SK-N-SH (cell line): ENCODE data around the gene CEP290. TPM values are rescaled to one million over a fixed set of nuclear protein-coding genes. Genes with fewer than 3 reads are reported as not detected.

Experiments used
- CTCF ChIA-PET: fragments of 300-600, 350-600 bp; formaldehyde crosslinking; extraction: SDS; loops from one replicate; lab custom pipeline; 2021; lab: Yijun Ruan, JAX
- POLR2A ChIA-PET: fragments of 350-600 bp; sonication (Branson Sonifier 250); formaldehyde crosslinking; extraction: SDS; loops from one replicate; lab custom pipeline; 2020; ENCODE audit warnings: antibody characterized with exemption, inconsistent platforms; lab: Yijun Ruan, JAX
- DNase-seq: peaks from one replicate; pipeline ENCODE4 v3.0.0; 2012
- H2AFZ ChIP-seq: fragments of 200-600 bp; sonication (generic); 2 replicates; pipeline ENCODE4 v1.8.1; 2016; ENCODE audit warnings: antibody characterized with exemption, mild to moderate bottlenecking, low read depth
- H3F3A ChIP-seq: fragments of 200-600 bp; sonication (generic); replicated peaks from 2 replicates; pipeline ENCODE3; 2016; ENCODE audit warnings: antibody characterized with exemption, mild to moderate bottlenecking; ENCODE audit not compliant: insufficient read depth
- H3K27ac ChIP-seq, 2 experiments: fragments of 200-500 bp in 1 of 2; fragments of 200-600 bp in 1 of 2; sonication (Bioruptor generic) in 1 of 2; sonication (generic), shearing (Covaris generic) in 1 of 2; 2 replicates each; pipeline versions ENCODE4 v1.5.1 to v1.6.1; 2014 to 2016; ENCODE audit warnings: low read depth in 2 of 2, inconsistent platforms in 1 of 2, low read length in 1 of 2, mild to moderate bottlenecking in 1 of 2, mixed read lengths in 1 of 2
- H3K27me3 ChIP-seq: fragments of 200-600 bp; sonication (generic), shearing (Covaris generic); 2 replicates; pipeline ENCODE4 v1.6.1; 2016; ENCODE audit warnings: mixed run types; ENCODE audit not compliant: insufficient read depth
- H3K36me3 ChIP-seq, 2 experiments: fragments of 200-500 bp in 1 of 2; fragments of 200-600 bp in 1 of 2; sonication (Bioruptor generic) in 1 of 2; sonication (generic) in 1 of 2; replicated peaks in 1 of 2; 2 replicates each; pipeline versions ENCODE3 to v1.5.1; 2014 to 2016; ENCODE audit warnings: low read length in 1 of 2, mild to moderate bottlenecking in 1 of 2; ENCODE audit not compliant: insufficient read depth in 2 of 2, control insufficient read depth in 1 of 2
- H3K4me1 ChIP-seq, 2 experiments: fragments of 200-500 bp in 1 of 2; fragments of 200-600 bp in 1 of 2; sonication (Bioruptor generic) in 1 of 2; sonication (generic), shearing (Covaris generic) in 1 of 2; 2 replicates each; pipeline versions ENCODE4 v1.5.1 to v1.6.1; 2014 to 2016; ENCODE audit warnings: low read depth in 1 of 2, low read length in 1 of 2, mixed run types in 1 of 2; ENCODE audit not compliant: insufficient read depth in 2 of 2, control insufficient read depth in 1 of 2
- H3K4me2 ChIP-seq: fragments of 200-600 bp; sonication (generic), shearing (Covaris generic); 2 replicates; pipeline ENCODE4 v1.6.1; 2017; ENCODE audit warnings: mixed run types
- H3K4me3 ChIP-seq, 2 experiments: fragments of 200-500 bp in 1 of 2; fragments of 200-600 bp in 1 of 2; sonication (Bioruptor generic) in 1 of 2; sonication (generic), shearing (Covaris generic) in 1 of 2; 2 replicates each; pipeline versions ENCODE4 v1.5.1 to v1.8.1; 2014 to 2016; ENCODE audit warnings: low read depth in 2 of 2, inconsistent platforms in 1 of 2, low read length in 1 of 2, mild to moderate bottlenecking in 1 of 2, mixed read lengths in 1 of 2, moderate library complexity in 1 of 2
- H3K79me2 ChIP-seq: fragments of 200-600 bp; sonication (generic); 2 replicates; pipeline ENCODE4 v1.8.1; 2017; ENCODE audit warnings: mild to moderate bottlenecking; ENCODE audit not compliant: insufficient read depth
- H3K9ac ChIP-seq: fragments of 200-600 bp; sonication (generic); 2 replicates; pipeline ENCODE4 v1.6.1; 2017; ENCODE audit warnings: mixed run types
- H3K9me2 ChIP-seq: fragments of 200-600 bp; sonication (generic); 2 replicates; pipeline ENCODE4 v1.6.1; 2017; ENCODE audit warnings: mixed run types
- H3K9me3 ChIP-seq: fragments of 200-600 bp; sonication (generic); 2 replicates; pipeline ENCODE4 v1.6.1; 2017; ENCODE audit warnings: mixed run types, mild to moderate bottlenecking, moderate library complexity
- H4K20me1 ChIP-seq: fragments of 200-600 bp; sonication (generic); 2 replicates; pipeline ENCODE4 v1.6.1; 2017; ENCODE audit warnings: mild to moderate bottlenecking, mixed run types; ENCODE audit not compliant: insufficient read depth
- CHD2 ChIP-seq: fragments of 150-350 bp; IDR thresholded peaks from 2 replicates; pipeline ENCODE4 v1.6.1; 2018; ENCODE audit warnings: low read length; ENCODE audit not compliant: partially characterized antibody
- EP300 ChIP-seq, 2 experiments: IDR thresholded peaks; 2 replicates each; pipeline versions ENCODE4 v1.4.0 to v1.6.1; 2012; ENCODE audit warnings: borderline replicate concordance in 1 of 2, low read depth in 1 of 2, low read length in 1 of 2
- FOSL2 ChIP-seq: IDR thresholded peaks from 2 replicates; pipeline ENCODE4 v1.4.0; 2012; ENCODE audit warnings: low read depth, mild to moderate bottlenecking, moderate library complexity, borderline replicate concordance
- FOXM1 ChIP-seq: IDR thresholded peaks from 2 replicates; pipeline ENCODE4 v1.4.0; 2012; ENCODE audit warnings: low read depth, mild to moderate bottlenecking
- GABPA ChIP-seq: IDR thresholded peaks from 2 replicates; pipeline ENCODE4 v1.4.0; 2012; ENCODE audit warnings: low read depth, mild to moderate bottlenecking
- JUND ChIP-seq: IDR thresholded peaks from 2 replicates; pipeline ENCODE4 v1.4.0; 2012
- MAX ChIP-seq: IDR thresholded peaks from 2 replicates; pipeline ENCODE4 v1.4.0; 2012; ENCODE audit warnings: low read depth
- MEF2A ChIP-seq: IDR thresholded peaks from 2 replicates; pipeline ENCODE4 v1.4.0; 2012; ENCODE audit warnings: low read depth, borderline replicate concordance
- MXI1 ChIP-seq: IDR thresholded peaks from 2 replicates; pipeline ENCODE4 v1.6.1; 2012; ENCODE audit warnings: mild to moderate bottlenecking, low read depth, low read length, improper control_type of control experiment
- NFIC ChIP-seq: IDR thresholded peaks from 2 replicates; pipeline ENCODE4 v1.4.0; 2012; ENCODE audit warnings: borderline replicate concordance
- NRF1 ChIP-seq: IDR thresholded peaks from 2 replicates; pipeline ENCODE4 v1.6.1; 2012; ENCODE audit warnings: low read depth, mild to moderate bottlenecking, low read length
- POLR2AphosphoS5 ChIP-seq: IDR thresholded peaks from 2 replicates; pipeline ENCODE4 v1.6.1; 2012; ENCODE audit warnings: low read depth, low read length
- RCOR1 ChIP-seq: fragments of 150-350 bp; IDR thresholded peaks from 2 replicates; pipeline ENCODE4 v1.6.1; 2017; ENCODE audit warnings: antibody characterized with exemption, low read length
- RFX5 ChIP-seq: IDR thresholded peaks from 2 replicates; pipeline ENCODE4 v1.6.1; 2012; ENCODE audit warnings: mild to moderate bottlenecking, improper control_type of control experiment, low read length
- SMC3 ChIP-seq: IDR thresholded peaks from 2 replicates; pipeline ENCODE4 v1.6.1; 2012; ENCODE audit warnings: low read depth, low read length, improper control_type of control experiment
- TEAD4 ChIP-seq: IDR thresholded peaks from 2 replicates; pipeline ENCODE4 v1.4.0; 2012; ENCODE audit warnings: mild to moderate bottlenecking, borderline replicate concordance; ENCODE audit not compliant: insufficient read depth
- USF2 ChIP-seq: fragments of 150-350 bp; IDR thresholded peaks from 2 replicates; pipeline ENCODE4 v1.6.1; 2017; ENCODE audit warnings: antibody characterized with exemption, low read length, low read depth, borderline replicate concordance
- WGBS: methylation state at CpG from one replicate; pipeline ENCODE4 v1.1.6; 2017; ENCODE audit warnings: low lambda C conversion rate; 5-methylcytosine and 5-hydroxymethylcytosine counted together
- polyA plus RNA-seq, 3 experiments: library from polyadenylated mRNA; depleted of rRNA; stranded (reverse); fragments of >200 nt; gene quantifications; 2 replicates each; pipeline ENCODE4 v1.2.3, GENCODE V29; 2012
- TF ChIP-seq, protein P1 (sequence below): IDR thresholded peaks from 2 replicates; pipeline ENCODE4; 2012

Gene CEP290
- polyA plus RNA-seq, 1 of the 3 experiments (the other 2 are of a cell fraction): 8.9 TPM

DNA sequence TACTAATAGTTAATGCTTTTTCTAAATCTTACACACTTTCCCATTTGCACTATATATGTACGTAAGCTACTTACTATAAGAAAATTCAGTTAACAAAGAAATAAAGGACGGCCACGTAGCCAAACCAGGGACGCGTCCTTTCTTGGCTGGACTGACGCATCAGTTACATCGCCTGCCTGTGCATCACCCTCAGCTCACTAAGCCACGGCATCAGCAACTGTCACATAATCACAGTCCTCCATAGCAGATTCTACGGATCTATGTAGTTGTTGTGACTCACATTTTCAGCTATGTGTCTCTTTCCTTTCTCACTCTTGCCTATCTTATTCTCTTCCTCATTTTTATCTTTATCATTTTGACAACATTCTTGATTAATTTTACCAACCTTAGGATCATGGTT, 74.6 kb downstream of the CEP290 start:
- Histone ChIP-seq H2AFZ (no peak overlapping the region), H3K9me2 (no peaks in the 10 kb centered on the region), H3K27me3 (no peaks in the 10 kb centered on the region), H3F3A (no peaks in the 10 kb centered on the region), H3K9me3 (no peaks in the 10 kb centered on the region), H3K27ac (no peak overlapping the region), H3K4me1 (no peaks in the 10 kb centered on the region; a peak in 2 of 4 replicates), H3K79me2 (no peaks in the 10 kb centered on the region), H3K36me3 (peaks cover 48 to 58% of the 10 kb centered on the region in 2 experiments), H3K4me3 (no peak overlapping the region), H3K9ac (no peak overlapping the region), H3K4me2 (no peak overlapping the region), H4K20me1 (no peaks in the 10 kb centered on the region)
- 93% methylated on average over 9 of the region's 9 CpGs for whole genome bisulfite sequencing
- ChIA-PET POLR2A (no interaction called here), CTCF (no interaction called here)
- TF ChIP-seq CHD2 (no peak), RCOR1 (no peak), JUND (no peak), EP300 (IDR thresholded peaks at IDR 0.05; ENCODE audit: borderline replicate concordance in 1 of 2, low read depth in 1 of 2, low read length in 1 of 2) (no peak), MAX (no peak)
- TF ChIP-seq, protein P1, sequence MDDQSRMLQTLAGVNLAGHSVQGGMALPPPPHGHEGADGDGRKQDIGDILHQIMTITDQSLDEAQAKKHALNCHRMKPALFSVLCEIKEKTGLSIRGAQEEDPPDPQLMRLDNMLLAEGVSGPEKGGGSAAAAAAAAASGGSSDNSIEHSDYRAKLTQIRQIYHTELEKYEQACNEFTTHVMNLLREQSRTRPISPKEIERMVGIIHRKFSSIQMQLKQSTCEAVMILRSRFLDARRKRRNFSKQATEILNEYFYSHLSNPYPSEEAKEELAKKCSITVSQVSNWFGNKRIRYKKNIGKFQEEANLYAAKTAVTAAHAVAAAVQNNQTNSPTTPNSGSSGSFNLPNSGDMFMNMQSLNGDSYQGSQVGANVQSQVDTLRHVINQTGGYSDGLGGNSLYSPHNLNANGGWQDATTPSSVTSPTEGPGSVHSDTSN: no peak
- DNase-seq: no peak

GRCh38 chr12:88063375-88063774, 78.5 kb downstream of the CEP290 start:
- peak; percentile 13; the same call in 1 of the 2 replicates for TF ChIP-seq FOSL2
- no peak for TF ChIP-seq USF2
- Histone ChIP-seq H3K9me2 (no peaks in the 10 kb centered on the region), H3K4me1 (no peaks in the 10 kb centered on the region; a peak in 2 of 4 replicates), H3K27me3 (no peaks in the 10 kb centered on the region), H3K9me3 (no peaks in the 10 kb centered on the region; the same call in 1 of the 2 replicates), H3K4me2 (no peak overlapping the region), H2AFZ (no peak overlapping the region), H3K36me3 (peaks cover 42 to 65% of the 10 kb centered on the region in 2 experiments), H3K4me3 (no peak overlapping the region), H3K9ac (no peak overlapping the region), H3K27ac (no peak overlapping the region), H3K79me2 (no peaks in the 10 kb centered on the region), H4K20me1 (no peaks in the 10 kb centered on the region), H3F3A (no peaks in the 10 kb centered on the region)
- WGBS: 73% methylated on average over 2 of the region's 2 CpGs
- CTCF ChIA-PET: interaction anchor here (0.7 kb wide), 1 partner anchor 46 kb away, joined by 3 read pairs; no protein-coding TSS in a partner anchor
- POLR2A ChIA-PET: no interaction called here
- DNase-seq: no peak

DNA sequence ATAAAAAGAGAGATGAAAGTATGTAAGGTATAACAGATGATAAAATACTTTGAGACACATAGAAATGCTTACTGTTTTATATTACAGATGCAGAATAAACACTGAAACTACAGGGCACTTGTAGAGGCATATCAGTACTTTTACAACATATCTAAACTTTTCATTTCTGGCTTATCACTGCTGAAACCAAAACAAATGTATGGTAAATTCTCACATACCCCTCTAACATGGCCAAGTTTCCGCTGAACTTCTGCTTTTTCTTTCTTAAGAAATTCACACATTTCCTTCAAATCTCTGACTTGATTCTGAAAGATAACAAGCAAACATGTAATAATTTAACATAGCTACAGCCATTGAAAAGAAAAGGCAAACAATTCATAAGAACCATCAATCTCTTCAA, 79.4 kb downstream of the CEP290 start:
- H3K9me3 ChIP-seq: no peaks in the 10 kb centered on the region; the same call in 1 of the 2 replicates
- no peak for TF ChIP-seq SMC3
- no peak for TF ChIP-seq MEF2A
- TF ChIP-seq, protein P1: no peak
- TF ChIP-seq NRF1: no peak
- TF ChIP-seq FOXM1: no peak
- TF ChIP-seq POLR2AphosphoS5: no peak
- TF ChIP-seq TEAD4: no peak
- TF ChIP-seq USF2: no peak
- TF ChIP-seq GABPA: no peak
- no peak for TF ChIP-seq RFX5
- no peak for TF ChIP-seq NFIC
- TF ChIP-seq MXI1: no peak

More for the DNA sequence above, 79.4 kb downstream of the CEP290 start:
- no peaks in the 10 kb centered on the region for H3K9me2 ChIP-seq
- no peaks in the 10 kb centered on the region; a peak in 2 of 4 replicates for H3K4me1 ChIP-seq
- H3K27ac ChIP-seq: no peak overlapping the region
- no peak overlapping the region for H3K4me3 ChIP-seq
- H3K36me3 ChIP-seq: peaks cover 41 to 64% of the 10 kb centered on the region in 2 experiments
- H3F3A ChIP-seq: no peaks in the 10 kb centered on the region
- H3K9ac ChIP-seq: no peak overlapping the region
- no peak for DNase-seq
- no peaks in the 10 kb centered on the region for H3K27me3 ChIP-seq
- no peak overlapping the region for H3K4me2 ChIP-seq
- WGBS: 100% methylated on average over 1 of the region's 1 CpG
- H2AFZ ChIP-seq: no peak overlapping the region
- no peaks in the 10 kb centered on the region for H3K79me2 ChIP-seq
- CTCF ChIA-PET: interaction anchor here (1.0 kb wide), 1 partner anchor 9 kb away, joined by 3 read pairs; no protein-coding TSS in a partner anchor
- POLR2A ChIA-PET: no interaction called here
- H4K20me1 ChIP-seq: no peaks in the 10 kb centered on the region
